ENCODE measurements around the gene FGFR3.
"Not testable (repeated sequence)": the region's sequence is repeated elsewhere in the genome, so short reads cannot be mapped to it uniquely, and the experiment has no call there.

The FGFR3 gene

GRCh38 chr4:1836650-1837049 lies 43.6 kb downstream of the FGFR3 start:
- DNase-seq (ENCODE audit: low read depth in 2 of 2, low spot score in 1 of 2), result no peak

DNA sequence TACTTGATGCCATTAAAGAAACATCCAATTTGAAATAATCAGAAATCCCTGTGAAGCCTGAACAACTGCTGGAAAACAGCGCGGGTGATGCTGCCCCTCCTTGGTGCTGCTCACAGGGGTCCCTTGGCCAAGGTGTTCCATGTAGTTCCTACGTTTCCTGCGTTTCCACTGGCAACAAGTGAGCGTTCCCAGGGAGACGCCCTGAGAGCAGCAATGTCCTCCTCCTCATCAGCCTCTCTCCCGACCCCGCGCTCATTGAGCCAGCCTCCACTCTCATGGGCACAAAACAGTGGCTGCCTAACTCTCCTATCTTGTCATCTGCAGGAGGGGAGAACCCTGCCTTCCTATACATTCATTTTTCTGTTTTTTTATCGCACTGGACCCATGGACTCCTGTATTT lies 44.0 kb downstream of the FGFR3 start:
- DNase-seq (ENCODE audit: low read depth in 2 of 2, low spot score in 1 of 2), result no peak

DNA sequence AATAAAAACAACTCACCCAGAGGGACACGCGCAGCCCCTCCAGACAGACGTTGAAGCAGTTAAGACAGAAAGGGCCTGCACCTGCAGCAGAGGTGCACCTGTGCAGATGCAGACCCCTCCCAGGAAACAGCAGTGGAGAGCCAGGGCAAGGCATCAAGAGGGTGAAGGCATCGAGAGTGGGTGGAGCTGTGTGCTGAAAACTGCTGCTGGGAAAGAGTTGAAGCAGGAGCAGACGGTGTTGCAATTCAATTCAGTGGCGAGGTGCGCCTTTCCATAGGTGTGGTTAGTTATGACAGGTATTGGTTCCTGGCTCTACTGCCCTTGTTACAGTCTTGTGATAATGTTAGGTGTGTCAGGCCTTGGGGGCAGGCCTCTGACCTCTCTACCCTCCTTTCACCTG lies 46.2 kb downstream of the FGFR3 start:
- DNase-seq (ENCODE audit: low read depth in 2 of 2, low spot score in 1 of 2), result no peak

- DNase-seq (ENCODE audit: low read depth in 2 of 2, low spot score in 1 of 2), result no peak
Measured at GRCh38 chr4:1841201-1841886, 48.3 kb downstream of the FGFR3 start.

- no peak for DNase-seq (ENCODE audit: low read depth in 2 of 2, low spot score in 1 of 2)
Measured at GRCh38 chr4:1841887-1842210, 48.8 kb downstream of the FGFR3 start.

DNA sequence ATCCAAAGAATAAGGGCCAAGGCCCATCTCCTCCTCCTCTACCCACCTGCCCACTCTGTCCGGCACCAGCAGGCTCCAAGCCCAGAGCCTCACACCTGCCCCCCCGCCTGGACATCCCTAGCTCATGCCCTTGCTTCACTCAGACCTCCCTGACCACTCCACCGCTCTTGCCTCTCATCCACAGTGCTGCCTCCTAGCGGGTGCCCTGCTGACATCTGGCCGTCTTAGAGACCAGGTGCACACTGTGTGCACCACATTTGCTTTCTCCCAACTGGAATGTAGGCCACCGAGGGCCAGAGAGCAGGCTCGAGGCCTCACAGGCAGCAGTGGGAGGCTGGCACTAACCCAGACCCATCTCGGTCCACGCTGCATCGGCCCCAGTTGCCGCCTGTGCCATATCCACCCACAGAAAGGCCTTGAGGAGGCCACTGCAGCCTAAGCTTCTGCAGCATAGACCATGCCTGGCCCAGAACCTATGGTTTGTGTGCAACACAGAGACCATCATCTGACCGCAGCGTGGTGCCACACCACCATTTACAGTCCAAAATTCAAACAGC lies 49.3 kb downstream of the FGFR3 start:
- DNase-seq (ENCODE audit: low read depth in 2 of 2, low spot score in 1 of 2), result no peak

- no peak for DNase-seq (ENCODE audit: low read depth in 2 of 2, low spot score in 1 of 2)
Measured at GRCh38 chr4:1842993-1843448, 49.9 kb downstream of the FGFR3 start.

GRCh38 chr4:1843852-1844251 lies 50.8 kb downstream of the FGFR3 start:
- DNase-seq (ENCODE audit: low read depth in 2 of 2, low spot score in 1 of 2), result no peak

DNA sequence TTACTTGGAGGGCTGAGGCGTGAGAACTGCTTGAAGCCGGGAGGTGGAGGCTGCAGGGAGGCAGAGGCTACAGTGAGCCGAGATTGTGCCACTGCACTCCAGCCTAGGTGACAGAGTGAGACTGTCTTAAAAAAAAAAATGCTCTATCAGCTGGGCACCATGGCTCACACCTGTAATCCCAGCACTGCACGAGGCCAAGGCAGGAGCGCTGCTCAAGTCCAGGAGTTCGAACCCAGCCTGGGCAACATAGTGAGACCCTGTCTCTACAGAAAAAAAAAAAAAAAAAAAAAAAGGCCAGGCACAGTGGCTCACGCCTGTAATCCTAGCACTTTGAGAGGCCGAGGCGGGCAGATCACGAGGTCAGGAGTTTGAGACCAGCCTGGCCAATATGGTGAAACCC lies 51.5 kb downstream of the FGFR3 start:
- not testable (repeated sequence) for DNase-seq (ENCODE audit: low read depth in 2 of 2, low spot score in 1 of 2)

GRCh38 chr4:1846580-1846979 lies 53.5 kb downstream of the FGFR3 start:
- no peak for DNase-seq (ENCODE audit: low read depth in 2 of 2, low spot score in 1 of 2)

- no peak for DNase-seq (ENCODE audit: low read depth in 2 of 2, low spot score in 1 of 2)
Measured at GRCh38 chr4:1850276-1850675, 57.2 kb downstream of the FGFR3 start.

GRCh38 chr4:1851160-1851559 lies 58.1 kb downstream of the FGFR3 start:
- DNase-seq (ENCODE audit: low read depth in 2 of 2, low spot score in 1 of 2), result no peak

GRCh38 chr4:1851575-1852410 lies 58.7 kb downstream of the FGFR3 start:
- no peak for DNase-seq (ENCODE audit: low read depth in 2 of 2, low spot score in 1 of 2)

GRCh38 chr4:1852904-1853623 lies 60.0 kb downstream of the FGFR3 start:
- DNase-seq (ENCODE audit: low read depth in 2 of 2, low spot score in 1 of 2), result no peak

GRCh38 chr4:1854752-1855151 lies 61.7 kb downstream of the FGFR3 start:
- no peak for DNase-seq (ENCODE audit: low read depth in 2 of 2, low spot score in 1 of 2)

DNA sequence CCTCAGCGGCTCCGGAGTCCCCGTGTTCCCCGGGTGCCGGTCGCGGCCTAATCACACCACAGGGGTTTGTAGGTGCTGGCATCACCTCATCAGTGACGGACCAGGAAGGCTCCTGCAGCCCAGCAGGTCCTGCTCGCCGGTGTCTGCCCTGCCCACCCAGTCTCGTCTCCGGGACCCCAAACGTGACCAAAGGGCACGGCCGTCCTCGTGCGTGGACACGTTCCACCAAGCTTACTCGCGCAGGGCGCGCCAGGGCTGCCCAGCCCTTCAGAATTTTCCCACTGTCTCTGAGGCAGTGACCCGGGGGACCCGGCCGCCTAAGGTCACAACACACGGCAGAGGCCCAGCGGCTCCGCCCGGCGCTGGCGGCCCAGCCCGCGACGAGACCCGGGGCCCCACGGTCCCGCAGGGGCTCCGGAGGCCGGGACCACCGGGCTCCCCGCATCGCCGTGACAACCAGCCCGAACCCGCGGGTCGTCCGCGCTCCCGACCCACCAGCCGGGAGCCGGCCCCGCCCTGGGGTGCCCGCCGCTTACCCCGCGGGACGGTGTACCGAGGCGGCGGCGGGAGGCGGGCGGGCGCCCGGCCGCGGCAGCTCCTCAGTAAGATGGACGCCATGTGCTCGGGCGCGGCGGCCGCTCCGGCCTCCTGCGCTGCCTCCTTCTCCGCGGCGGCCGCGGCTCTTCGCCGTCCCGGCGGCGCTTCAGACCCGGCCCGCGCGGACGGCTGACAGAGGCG lies 62.4 kb downstream of the FGFR3 start:
- DNase-seq (ENCODE audit: low read depth in 2 of 2, low spot score in 1 of 2), result no peak

DNA sequence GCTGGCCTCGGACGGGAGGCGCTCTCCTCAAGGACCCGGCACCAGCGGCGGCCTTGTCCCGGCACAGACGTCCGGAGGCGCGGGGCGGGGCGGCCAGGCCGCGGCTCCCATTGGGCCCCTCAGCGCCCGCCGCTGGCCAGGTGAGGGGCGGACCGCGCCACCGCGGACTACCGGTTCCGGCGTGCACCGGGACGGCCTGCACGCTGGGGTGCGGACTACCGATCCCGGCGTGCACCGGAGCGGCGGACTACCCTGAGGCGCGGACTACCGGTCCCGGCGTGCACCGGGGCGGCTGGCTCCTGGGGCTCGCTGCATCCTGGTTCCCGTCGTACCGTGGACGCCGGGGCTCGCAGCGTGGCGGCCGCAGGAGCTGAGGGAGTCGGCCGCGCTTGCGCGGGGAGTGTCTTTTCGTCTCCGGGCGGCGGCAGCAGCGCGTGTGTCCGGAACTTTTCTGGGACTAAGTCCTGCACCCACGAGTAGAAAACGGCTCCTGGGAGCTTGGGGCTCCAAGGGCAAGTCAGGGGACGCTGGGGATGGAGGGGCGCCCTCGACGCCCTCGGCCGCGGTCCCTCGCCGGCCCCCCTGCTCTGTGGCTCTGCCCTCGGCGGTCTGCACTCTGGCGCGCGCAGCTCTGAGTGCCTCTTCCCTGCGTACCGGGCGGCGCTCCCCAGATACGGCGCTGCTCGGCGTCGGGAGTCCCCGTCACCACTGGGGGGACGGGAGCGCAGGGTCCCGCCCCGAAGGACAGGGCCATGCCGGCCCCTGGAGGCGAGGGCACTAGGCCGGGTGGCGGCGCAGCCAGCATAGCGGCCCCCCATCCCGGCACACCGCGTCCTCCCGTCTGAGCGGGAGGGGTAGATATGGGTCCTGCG lies 63.2 kb downstream of the FGFR3 start, which contains the start of gene LETM1:
Gene LETM1, minus strand, starts transcription at position 86 of the 872 bp plus-strand sequence. CDS start 206 bp downstream, outside the sequence.
- DNase-seq (ENCODE audit: low read depth in 2 of 2, low spot score in 1 of 2), result peak; percentile 77 to 88

DNA sequence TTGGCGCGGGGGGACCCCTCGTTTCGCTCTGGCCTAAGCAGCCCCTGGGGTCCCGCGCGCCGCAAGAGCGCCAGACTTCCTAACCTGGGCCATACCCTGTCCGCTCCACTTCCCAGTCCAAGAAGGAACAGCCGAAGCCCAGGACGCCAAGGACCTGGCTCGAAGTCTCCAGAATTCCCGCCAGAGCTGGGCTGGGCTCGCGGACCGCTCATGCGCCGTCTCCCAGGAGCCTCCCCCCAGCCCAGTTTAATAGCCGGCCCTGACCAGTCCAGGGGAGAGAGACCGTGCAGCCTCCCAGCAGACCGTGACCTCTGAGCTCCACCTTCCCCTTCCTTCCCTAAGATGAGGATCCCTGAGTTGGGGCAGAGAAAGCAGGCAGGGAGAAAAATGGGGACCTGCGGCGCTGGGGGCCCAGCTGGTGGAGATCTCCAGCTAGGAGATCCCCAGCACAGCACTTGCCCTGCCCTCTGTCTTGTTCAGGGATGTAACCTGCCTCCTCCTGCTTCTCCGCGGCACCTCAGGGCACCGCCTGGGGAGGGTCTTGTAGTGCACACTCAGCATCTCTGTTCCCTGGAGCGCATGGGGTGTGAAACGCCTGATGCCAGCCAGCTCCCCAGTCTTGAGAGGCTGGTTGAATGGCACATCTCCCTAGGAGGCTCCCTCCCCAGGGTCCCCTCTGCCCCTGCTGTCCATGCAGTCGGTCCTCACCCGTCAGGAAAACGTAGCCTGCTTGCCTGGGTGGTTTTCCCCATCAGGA lies 64.0 kb downstream of the FGFR3 start:
- no peak for DNase-seq (ENCODE audit: low read depth in 2 of 2, low spot score in 1 of 2)

- no peak for DNase-seq (ENCODE audit: low read depth in 2 of 2, low spot score in 1 of 2)
Measured at GRCh38 chr4:1857931-1858330, 64.8 kb downstream of the FGFR3 start.
